ENCODE measurements around the gene PAQR4. TPM values are rescaled to one million over a fixed set of nuclear protein-coding genes. Genes with fewer than 3 reads are reported as not detected.
A peak's percentile ranks its signal among the peaks of the same experiment; 100 is the strongest.

The PAQR4 gene
- total and polyA plus RNA-seq, 2 of the 13 experiments (the other 11 are each of a cell fraction or from before 2014, with no cell fraction given), result 15.9 to 24.8 TPM

DNA sequence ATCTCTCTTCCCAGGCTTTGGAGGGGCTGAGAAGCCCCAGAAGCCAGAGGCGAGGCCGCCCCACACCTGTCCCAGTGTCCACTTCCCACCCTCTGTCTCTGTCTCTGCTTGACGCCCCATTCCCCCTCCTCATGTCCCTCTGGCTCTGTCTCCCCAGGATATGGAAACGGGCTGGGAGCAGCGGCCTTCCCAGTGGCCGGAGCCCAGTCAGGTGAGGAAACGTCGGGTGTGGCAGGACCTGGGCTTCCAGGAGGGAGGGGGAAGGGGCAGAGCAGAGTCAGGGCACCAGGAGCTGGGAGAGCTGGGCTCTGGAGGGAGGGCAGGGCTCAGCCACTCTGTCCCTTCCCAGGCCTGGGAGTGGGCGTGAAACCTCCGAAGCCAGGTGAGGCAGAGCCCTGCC is 21.7 kb downstream of the PAQR4 start (continued):
- no peak for TF ChIP-seq SNRNP70 (IDR thresholded peaks at IDR 0.05; ENCODE audit: low read depth, low read length)
- no peak for TF ChIP-seq ZNF432 (CRISPR knock-in tag; IDR thresholded peaks at IDR 0.05; ENCODE audit: borderline replicate concordance)
- TF ChIP-seq ADNP (CRISPR knock-in tag; IDR thresholded peaks at IDR 0.05), result no peak
- no peak for TF ChIP-seq U2AF2 (IDR thresholded peaks at IDR 0.05; ENCODE audit: low read depth, low read length)

DNA sequence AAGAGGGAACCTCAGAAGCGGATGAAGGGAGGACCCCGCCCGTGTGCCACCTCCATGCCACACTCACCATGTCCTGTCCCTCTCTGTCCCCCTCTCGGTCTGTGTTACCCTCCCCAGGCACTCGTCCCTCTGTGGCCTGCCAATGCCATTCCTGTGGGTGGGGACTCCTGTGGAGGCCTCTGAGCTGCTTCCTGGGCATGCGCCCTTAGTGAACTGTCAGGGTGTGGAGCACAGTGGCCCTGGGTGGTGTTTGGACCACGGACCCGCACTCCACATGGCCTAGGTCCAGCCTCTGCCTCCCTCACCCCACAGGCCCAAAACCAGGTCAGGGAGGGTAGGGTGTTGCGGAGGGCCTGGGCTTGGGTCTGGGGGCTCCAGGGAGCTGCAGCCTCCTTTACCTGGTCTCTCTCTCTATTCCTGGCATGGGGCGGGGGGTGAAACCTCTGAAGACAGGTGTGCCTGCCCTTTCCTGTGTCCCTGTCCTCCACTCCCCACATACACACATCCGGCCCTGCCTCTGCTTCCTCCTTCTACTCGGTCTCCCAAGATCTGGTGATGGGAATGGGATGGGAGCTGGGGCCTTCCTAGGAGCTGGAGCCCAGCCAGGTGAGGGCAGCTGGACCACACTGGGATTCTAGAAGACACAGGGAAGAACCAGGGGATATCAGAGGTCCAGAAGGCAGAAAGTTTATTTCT is 22.6 kb downstream of the PAQR4 start:
- Histone ChIP-seq H3K9ac (ENCODE audit: insufficient read depth, low read depth, low read length) (no peak overlapping the region), H3K4me2 (ENCODE audit: low read depth, low read length) (no peak overlapping the region), H3K9me3 (ENCODE audit: low read length) (no peaks in the 10 kb centered on the region), H3K79me2 (ENCODE audit: insufficient read depth, low read length) (no peaks in the 10 kb centered on the region), H3K4me3 (replicated peaks in 1 of 3; ENCODE audit: insufficient read depth in 1 of 3, low read depth in 2 of 3, low read length in 3 of 3) (no peak overlapping the region), H3K36me3 (replicated peaks in 1 of 2; ENCODE audit: control insufficient read depth in 1 of 2, insufficient read depth in 2 of 2, low read length in 2 of 2) (no peaks in the 10 kb centered on the region), H3K27me3 (ENCODE audit: control insufficient read depth in 1 of 2, insufficient read depth in 2 of 2, low read length in 2 of 2) (peaks cover 11 to 37% of the 10 kb centered on the region in 2 experiments; a peak in 4 of 5 replicates), H2AFZ (ENCODE audit: low read length) (no peak overlapping the region), H3K27ac (ENCODE audit: extremely low read length, insufficient read depth, low read length) (no peak overlapping the region), H4K20me1 (ENCODE audit: insufficient read depth, low read length) (no peaks in the 10 kb centered on the region), H3K4me1 (ENCODE audit: insufficient read depth, low read length) (peaks cover 16% of the 10 kb centered on the region; the same call in 1 of the 2 replicates)
- no peak for FAIRE-seq
- in situ Hi-C loops (cut with HindIII; ENCODE audit: extremely low pct_ligation_motif_present, low pct_unique_long_range_greater_than_20kb), result no loop called here
- BruUV-seq (replicated peaks), result no TSS peak
- intact Hi-C loops (cut with micrococcal nuclease; ENCODE audit: unreplicated experiment), result no loop called here
- 67% methylated on average over 7 of the region's 12 CpGs for WGBS (ENCODE audit: low lambda C conversion rate)
- no peak for DNase-seq (ENCODE audit: low spot score)
- ATAC-seq, result peak; percentile 27
- CTCF ChIA-PET (ENCODE audit: low intra/inter-chr PET ratio, low total read pairs), result no interaction called here
- POLR2A ChIA-PET, result interaction anchor here (1.5 kb wide), 1 partner anchor 11 kb away, joined by 6 read pairs; the partner anchor contains the start of gene PKMYT1
- TF ChIP-seq RFX5 (IDR thresholded peaks at IDR 0.05; ENCODE audit: low read depth, low read length) (no peak), FOXO1 (CRISPR knock-in tag; IDR thresholded peaks at IDR 0.05) (no peak), POLR2G (IDR thresholded peaks at IDR 0.05; ENCODE audit: low read depth, low read length) (no peak), ZNF569 (CRISPR knock-in tag; IDR thresholded peaks at IDR 0.05; ENCODE audit: borderline replicate concordance) (no peak), GATAD2A (CRISPR knock-in tag; IDR thresholded peaks at IDR 0.05) (no peak), ZNF614 (CRISPR knock-in tag; IDR thresholded peaks at IDR 0.05; ENCODE audit: borderline replicate concordance) (no peak), SRSF4 (IDR thresholded peaks at IDR 0.05; ENCODE audit: low read depth, low read length, poor library complexity, severe bottlenecking) (no peak), ZEB1 (IDR thresholded peaks at IDR 0.05; ENCODE audit: insufficient replicate concordance, low read depth) (no peak), ZNF260 (CRISPR knock-in tag; IDR thresholded peaks at IDR 0.05; ENCODE audit: borderline replicate concordance, low read depth) (no peak), ZNF138 (CRISPR knock-in tag; IDR thresholded peaks at IDR 0.05; ENCODE audit: low read depth) (no peak), TBP (CRISPR knock-in tag; IDR thresholded peaks at IDR 0.05) (no peak), SOX5 (CRISPR knock-in tag; IDR thresholded peaks at IDR 0.05; ENCODE audit: borderline replicate concordance) (no peak), SNAI1 (CRISPR knock-in tag; IDR thresholded peaks at IDR 0.05; ENCODE audit: borderline replicate concordance) (no peak), ZNF383 (CRISPR knock-in tag; IDR thresholded peaks at IDR 0.05; ENCODE audit: borderline replicate concordance) (no peak), SMAD1 (CRISPR knock-in tag; IDR thresholded peaks at IDR 0.05; ENCODE audit: borderline replicate concordance, low read depth) (no peak), ZNF766 (CRISPR knock-in tag; IDR thresholded peaks at IDR 0.05; ENCODE audit: borderline replicate concordance) (no peak)
- TF ChIP-seq, protein P1, sequence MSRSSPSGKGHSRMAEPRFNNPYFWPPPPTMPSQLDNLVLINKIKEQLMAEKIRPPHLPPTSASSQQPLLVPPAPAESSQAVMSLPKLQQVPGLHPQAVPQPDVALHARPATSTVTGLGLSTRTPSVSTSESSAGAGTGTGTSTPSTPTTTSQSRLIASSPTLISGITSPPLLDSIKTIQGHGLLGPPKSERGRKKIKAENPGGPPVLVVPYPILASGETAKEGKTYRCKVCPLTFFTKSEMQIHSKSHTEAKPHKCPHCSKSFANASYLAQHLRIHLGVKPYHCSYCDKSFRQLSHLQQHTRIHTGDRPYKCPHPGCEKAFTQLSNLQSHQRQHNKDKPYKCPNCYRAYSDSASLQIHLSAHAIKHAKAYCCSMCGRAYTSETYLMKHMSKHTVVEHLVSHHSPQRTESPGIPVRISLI (CRISPR knock-in tag; IDR thresholded peaks at IDR 0.05; ENCODE audit: borderline replicate concordance), result no peak
- TF ChIP-seq, protein P2, sequence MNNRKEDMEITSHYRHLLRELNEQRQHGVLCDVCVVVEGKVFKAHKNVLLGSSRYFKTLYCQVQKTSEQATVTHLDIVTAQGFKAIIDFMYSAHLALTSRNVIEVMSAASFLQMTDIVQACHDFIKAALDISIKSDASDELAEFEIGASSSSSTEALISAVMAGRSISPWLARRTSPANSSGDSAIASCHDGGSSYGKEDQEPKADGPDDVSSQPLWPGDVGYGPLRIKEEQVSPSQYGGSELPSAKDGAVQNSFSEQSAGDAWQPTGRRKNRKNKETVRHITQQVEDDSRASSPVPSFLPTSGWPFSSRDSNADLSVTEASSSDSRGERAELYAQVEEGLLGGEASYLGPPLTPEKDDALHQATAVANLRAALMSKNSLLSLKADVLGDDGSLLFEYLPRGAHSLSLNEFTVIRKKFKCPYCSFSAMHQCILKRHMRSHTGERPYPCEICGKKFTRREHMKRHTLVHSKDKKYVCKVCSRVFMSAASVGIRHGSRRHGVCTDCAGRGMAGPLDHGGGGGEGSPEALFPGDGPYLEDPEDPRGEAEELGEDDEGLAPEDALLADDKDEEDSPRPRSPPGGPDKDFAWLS (CRISPR knock-in tag; IDR thresholded peaks at IDR 0.05; ENCODE audit: borderline replicate concordance), result no peak
